ENCODE measurements around the gene PRR18.

GRCh38 chr6:166279393-166279679 lies 28.9 kb downstream of the PRR18 start:
- no peak for TF ChIP-seq ZNF24 (IDR thresholded peaks at IDR 0.05)
- TF ChIP-seq ZKSCAN1 (IDR thresholded peaks at IDR 0.05; ENCODE audit: low read length) = no peak
- no peak for TF ChIP-seq KAT2B (IDR thresholded peaks at IDR 0.05; ENCODE audit: borderline replicate concordance, low read depth, low read length)

Data from HepG2 (cell line).